NCI-H460 (cell line): Measurements from ENCODE around the gene SLC7A6. TPM values are rescaled to one million over a fixed set of nuclear protein-coding genes. Genes with fewer than 3 reads are reported as not detected.

Experiments used
- DNase-seq: peaks from one replicate; pipeline ENCODE4 v3.0.0-alpha.2; 2016; ENCODE audit warnings: low read depth; ENCODE audit errors: extremely low read depth
- total RNA-seq: library from RNA; depleted of rRNA; stranded (reverse); fragments of >200 nt; shearing (Covaris generic); gene quantifications from 2 replicates; pipeline ENCODE4 v1.2.3, GENCODE V29; 2014

Gene SLC7A6
- total RNA-seq, 1 experiment from 2014 or later, result 21.5 TPM

DNA sequence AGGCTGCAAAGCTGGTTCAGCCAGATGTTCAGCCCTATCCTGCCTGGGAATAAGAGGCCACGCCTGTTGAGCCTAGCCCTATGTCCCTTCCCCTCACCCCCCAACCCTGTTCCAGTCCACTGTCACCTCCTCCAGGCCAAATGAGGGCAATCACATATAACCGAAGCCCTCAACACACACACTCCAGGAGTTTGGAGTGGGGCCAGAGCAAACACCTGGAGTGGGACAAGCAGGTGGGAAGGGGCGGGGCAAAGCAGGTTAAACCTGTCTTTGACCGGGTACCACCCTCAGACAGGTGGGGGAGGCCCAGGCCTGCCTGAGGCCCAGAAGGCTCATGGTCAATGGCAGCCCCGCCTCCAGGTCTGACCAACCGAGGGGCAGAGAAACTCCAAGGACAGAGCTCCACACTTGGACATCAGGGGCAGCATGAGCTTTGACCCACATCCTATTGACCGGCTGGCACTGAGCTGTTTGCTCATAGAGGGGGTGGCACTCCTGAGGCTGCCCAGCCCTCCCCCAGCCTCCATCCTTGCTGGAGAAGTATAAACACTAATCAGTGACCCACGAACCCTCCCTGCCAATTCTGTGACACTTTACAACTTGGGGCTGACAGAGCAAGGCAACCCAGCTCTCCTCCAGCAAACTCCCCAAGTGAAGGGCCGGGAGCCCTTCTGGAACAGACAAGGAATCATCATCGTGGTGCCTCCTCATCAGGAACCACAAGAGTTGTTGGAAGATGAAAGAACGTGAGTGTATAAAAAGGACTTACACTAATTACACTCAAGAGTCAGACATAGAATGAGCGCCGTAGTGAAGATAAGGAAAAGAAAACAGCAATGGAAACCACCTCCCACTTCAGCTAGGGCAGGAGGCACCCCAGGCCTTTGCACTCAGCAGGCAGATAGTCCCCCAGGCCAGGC, 29.9 kb upstream of the SLC7A6 start:
- DNase-seq, result no peak

- no peak for DNase-seq
These were observed 29.0 kb upstream of the SLC7A6 start for GRCh38 chr16:68235108-68235886.

DNA sequence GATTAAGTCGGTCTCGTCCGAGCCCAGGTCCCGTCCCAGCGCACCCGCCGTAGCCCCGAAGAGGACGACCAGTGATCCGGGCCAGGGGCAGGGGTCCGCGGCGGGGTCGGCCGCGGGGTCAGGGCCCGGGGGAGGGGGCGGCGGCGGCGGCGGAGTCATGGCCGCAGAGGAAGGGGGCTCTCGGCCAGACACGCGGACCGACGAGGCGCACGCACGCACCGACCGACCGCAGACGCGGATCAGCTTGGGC, 28.5 kb upstream of the SLC7A6 start, which contains the start of gene ESRP2:
Gene ESRP2 (minus strand): TSS at position 241 of the 250 bp plus-strand sequence. CDS start 82 bp downstream, at position 159.
- no peak for DNase-seq

DNA sequence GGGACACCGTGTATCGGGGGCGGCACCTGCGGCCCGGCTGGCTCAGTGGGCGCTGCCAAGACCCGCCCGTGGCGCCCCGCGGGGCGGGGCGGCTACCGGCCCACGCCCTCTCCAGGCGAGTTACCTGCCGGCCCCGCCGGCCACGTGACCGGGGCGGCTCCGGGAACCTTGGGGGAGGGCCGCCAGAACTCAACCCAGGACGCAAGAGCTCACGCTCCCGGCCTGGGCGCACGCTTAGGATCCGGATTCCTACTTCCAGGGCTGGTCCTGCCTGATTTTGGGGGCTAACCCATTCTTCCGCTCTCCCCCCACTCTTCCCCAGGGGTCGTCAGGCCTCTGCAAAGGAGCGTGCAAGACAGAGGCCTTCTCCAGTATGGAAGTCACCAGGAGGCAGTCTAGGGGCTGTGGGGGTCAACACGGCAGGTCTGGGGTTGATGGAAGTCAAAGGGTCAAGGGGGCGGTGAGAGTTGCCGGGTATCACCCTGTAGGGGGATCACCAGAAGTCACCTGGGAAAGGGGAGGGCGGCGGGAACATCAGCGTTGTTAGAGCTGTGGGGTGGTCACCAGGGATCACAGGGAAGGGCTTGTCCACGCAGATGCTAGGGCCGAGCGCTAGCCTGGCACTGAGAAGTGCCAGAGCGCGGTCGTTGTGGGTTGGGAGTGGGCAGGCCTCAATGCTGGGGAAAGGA, 28.0 kb upstream of the SLC7A6 start:
- DNase-seq, result no peak

DNA sequence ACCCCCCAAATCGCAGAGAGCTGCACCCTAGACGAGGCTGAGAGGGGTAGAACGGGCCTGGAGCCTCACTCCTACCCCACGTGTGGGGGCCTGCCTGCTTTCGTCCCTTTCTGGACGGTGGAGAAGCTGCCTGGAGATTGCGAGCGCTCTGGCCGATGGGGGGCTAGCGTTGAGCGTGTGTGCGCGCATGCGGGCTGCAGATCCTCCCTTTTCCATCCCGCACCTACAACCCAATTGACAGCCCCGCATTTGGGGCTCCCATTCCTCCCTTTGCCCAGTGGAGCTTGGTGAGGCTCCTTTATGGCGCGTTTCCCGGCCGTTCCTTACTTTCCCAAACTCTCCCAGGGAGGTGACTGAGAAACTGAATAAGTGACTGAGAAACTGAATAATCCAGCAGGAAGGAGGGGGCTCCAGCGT, 27.5 kb upstream of the SLC7A6 start:
- DNase-seq, result no peak

GRCh38 chr16:68237243-68238028, 26.9 kb upstream of the SLC7A6 start:
- DNase-seq, result peak; percentile 99

GRCh38 chr16:68238029-68238345, 26.3 kb upstream of the SLC7A6 start:
- no peak for DNase-seq

GRCh38 chr16:68242085-68242484, 22.2 kb upstream of the SLC7A6 start:
- DNase-seq, result no peak

DNA sequence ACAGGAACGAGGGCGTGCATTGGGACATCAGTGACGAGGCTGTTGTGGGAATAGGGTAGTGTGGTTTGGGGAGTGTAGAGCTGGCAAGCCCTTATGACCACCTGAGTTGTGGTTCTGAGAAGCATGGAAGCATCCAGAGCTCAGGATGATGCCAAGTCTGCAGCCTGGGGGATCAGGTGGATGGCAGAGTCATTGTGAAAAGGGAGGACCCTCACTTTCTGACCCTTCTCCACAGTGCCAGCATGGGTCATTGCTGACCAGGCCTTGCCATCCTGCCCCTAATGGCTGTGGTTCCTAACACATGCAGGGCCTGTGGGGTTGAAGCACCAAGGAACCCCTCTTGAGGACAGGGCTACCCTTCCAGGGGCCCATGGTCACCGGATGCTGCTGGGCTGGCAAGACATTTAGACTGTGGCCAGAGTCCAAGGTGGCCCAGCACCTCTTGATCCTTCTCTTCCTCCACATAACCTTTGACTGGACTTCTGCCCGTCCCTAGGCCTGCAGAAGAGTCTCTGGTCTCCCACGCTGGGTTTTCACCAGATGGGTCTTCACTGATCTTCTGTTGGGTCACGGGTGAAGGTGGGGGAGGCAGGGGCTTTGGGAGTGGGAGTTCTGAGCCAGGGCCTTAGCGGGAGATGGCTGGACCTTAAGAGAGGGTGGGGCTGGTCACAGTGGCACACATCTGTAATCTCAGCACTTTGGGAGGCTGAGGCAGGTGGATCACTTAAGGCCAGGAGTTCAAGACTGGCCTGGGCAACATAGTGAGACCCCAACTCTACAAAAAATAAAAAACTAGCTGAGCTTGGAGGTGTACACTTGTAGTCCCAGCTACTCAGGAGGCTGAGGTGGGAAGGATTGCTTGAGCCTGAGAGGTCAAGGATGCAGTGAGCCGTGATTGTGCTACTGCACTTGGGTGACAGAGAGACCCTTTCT, 21.1 kb upstream of the SLC7A6 start:
- DNase-seq, result no peak

DNA sequence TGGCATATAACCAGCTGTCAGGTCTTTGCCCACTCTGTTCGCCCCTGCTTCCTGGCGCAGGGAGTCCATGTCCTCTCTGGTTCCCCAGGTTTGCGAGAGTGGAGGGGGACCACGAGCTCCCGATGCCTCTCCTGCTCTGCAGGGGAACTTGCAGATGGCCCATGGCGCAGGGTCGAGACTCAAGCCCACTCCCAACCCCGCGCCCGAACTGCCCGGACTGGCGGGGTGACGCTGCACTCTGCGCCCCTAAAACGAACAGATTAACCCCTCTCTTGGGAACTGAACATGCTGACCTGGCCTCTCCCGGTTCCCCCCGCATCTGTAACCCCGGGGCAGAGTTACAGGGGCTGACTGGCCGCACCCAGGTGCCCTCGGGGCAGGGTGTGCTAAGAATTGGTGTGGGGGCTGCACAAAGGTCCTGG, 19.8 kb upstream of the SLC7A6 start:
- no peak for DNase-seq

GRCh38 chr16:68244903-68245853, 19.1 kb upstream of the SLC7A6 start, which contains the start of gene PLA2G15:
PLA2G15 (plus strand) TSS chr16:68245373; CDS start chr16:68245427, 54 bp downstream.
- DNase-seq, result peak; percentile 92

DNA sequence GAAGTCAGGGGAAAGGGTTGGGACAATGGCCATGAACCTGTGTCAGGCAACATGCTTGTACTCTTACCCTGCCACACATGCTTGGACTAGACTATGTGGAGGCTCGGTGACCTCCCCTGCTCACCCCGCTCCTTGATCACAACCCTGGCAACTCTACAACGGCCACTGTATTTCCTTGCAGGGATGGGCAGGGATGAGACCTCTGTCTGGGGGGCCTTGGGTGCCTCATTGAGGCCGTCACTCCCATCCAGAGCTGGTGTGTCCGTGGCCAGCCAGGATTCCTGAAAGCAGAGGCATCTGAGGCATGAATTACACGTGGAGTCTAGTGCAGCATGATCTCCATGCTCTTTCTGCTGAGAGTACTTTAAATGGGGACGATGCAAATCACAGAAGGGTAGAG, 18.2 kb upstream of the SLC7A6 start:
- no peak for DNase-seq

- DNase-seq, result no peak
These were observed 17.7 kb upstream of the SLC7A6 start for GRCh38 chr16:68246666-68247065.

DNA sequence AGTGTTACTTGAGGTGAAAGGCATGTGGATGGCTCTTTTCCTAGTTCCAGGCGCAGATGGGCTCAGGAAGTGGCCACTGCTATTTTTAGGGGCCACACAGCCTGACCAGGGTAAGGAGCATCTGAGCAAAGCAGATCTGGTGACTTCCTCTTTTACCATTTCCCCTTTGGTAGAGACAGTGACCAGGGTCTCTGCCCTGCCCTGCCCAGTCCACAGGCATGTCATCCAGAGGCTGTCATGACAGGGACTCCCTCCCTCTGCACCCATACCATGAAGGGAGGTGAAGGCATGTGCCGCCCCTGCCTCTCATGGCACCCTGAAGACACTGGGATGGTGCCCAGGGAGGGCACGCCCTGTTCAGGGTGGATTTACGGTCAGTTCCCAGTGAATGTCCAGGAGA, 16.9 kb upstream of the SLC7A6 start:
- DNase-seq, result no peak

- no peak for DNase-seq
These were observed 16.4 kb upstream of the SLC7A6 start for GRCh38 chr16:68247932-68248331.

GRCh38 chr16:68249371-68249770, 15.0 kb upstream of the SLC7A6 start:
- no peak for DNase-seq

- no peak for DNase-seq
These were observed 13.4 kb upstream of the SLC7A6 start for GRCh38 chr16:68250951-68251350.

DNA sequence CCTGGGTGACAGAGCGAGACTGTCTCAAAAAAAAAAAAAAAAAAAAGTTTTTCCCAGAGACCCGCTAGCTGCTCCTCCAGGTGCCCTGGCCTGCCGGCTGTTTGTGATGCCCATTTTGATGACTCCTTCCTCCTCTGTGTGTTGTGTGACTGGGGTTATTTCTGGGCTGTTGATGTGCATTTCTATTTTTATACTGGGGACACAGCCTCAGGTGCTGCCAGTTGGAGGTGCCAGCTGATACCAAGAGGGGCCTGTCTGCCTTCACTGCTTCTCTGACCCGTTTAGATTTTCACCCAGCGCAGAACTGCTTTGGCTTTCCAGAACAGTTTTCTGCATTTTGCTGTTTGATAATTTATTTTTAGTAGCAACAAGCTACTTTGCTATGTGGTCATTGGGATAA, 12.5 kb upstream of the SLC7A6 start:
- DNase-seq, result no peak
